Activated T-cell treated with anti-CD3 and anti-CD28 coated beads, Interleukin-2, amount 50 U/mL, for 72 hours (primary cell): ENCODE results near the gene ZNF532. TPM values are rescaled to one million over a fixed set of nuclear protein-coding genes. Genes with fewer than 3 reads are reported as not detected.
"Not testable (repeated sequence)": the region's sequence is repeated elsewhere in the genome, so short reads cannot be mapped to it uniquely, and the experiment has no call there.

Experiments used
- ATAC-seq, 2 donors: fragments of 150-1000 bp; cut with Tn5 transposase; replicated peaks in 1 of 2; 2 replicates each; pipeline ENCODE4 v1.10.0; 2021; ENCODE audit warnings: moderate library complexity in 2 of 2, mild to moderate bottlenecking in 1 of 2
- DNase-seq, 2 donors: peaks; one replicate each; pipeline ENCODE4 v3.0.0; 2021 to 2022; ENCODE audit warnings: mixed read lengths in 1 of 2
- H3K27ac Mint-ChIP-seq: one replicate; pipeline ENCODE4 v1.8.0; 2022; ENCODE audit warnings: mild to moderate bottlenecking, moderate library complexity, mixed read lengths
- H3K27me3 Mint-ChIP-seq: one replicate; pipeline ENCODE4 v1.8.0; 2022; ENCODE audit warnings: low read depth, mixed read lengths
- H3K36me3 Mint-ChIP-seq, 2 donors: one replicate each; pipeline ENCODE4 v1.8.0; 2022; ENCODE audit warnings: mixed read lengths in 2 of 2, mild to moderate bottlenecking in 1 of 2; ENCODE audit not compliant: insufficient read depth in 2 of 2
- H3K4me1 Mint-ChIP-seq: one replicate; pipeline ENCODE4 v1.8.0; 2022; ENCODE audit warnings: low read depth, mixed read lengths
- H3K4me3 Mint-ChIP-seq, 2 donors: one replicate each; pipeline ENCODE4 v1.8.0; 2022; ENCODE audit warnings: mild to moderate bottlenecking in 2 of 2, mixed read lengths in 2 of 2, moderate library complexity in 2 of 2
- H3K9me3 Mint-ChIP-seq, 2 donors: one replicate each; pipeline ENCODE4 v1.8.0; 2022; ENCODE audit warnings: mixed read lengths in 2 of 2
- total RNA-seq, 2 donors: library from RNA; stranded (reverse); gene quantifications; one replicate each; pipeline ENCODE4 v1.2.3, GENCODE V29; 2022

The ZNF532 gene
- total RNA-seq, 2 donors from 2014 or later = 10.2 to 14.5 TPM

DNA sequence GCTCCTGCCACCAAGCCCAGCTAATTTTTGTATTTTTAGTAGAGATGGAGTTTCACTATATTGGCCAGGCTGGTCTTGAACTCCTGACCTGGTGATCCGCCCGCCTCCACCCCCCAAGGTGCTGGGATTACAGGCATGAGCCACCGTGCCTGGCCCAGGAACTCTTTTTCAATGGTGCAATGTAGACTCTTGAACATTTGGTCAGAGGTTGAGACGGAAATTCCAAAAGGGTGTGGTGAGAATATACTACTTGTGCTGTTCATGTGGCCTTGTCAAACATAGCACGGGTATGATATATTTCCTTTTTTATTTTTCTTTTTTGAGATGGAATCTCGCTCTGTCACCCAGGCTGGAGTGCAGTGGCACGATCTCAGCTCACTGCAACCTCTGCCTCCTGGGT, 9.2 kb upstream of the ZNF532 start:
- H3K36me3 Mint-ChIP-seq, DNase-seq, H3K4me3 Mint-ChIP-seq, ATAC-seq, H3K9me3 Mint-ChIP-seq, H3K27ac Mint-ChIP-seq, H3K4me1 Mint-ChIP-seq: not testable (repeated sequence)
- H3K27me3 Mint-ChIP-seq = peaks cover 55% of the 10 kb centered on the region

DNA sequence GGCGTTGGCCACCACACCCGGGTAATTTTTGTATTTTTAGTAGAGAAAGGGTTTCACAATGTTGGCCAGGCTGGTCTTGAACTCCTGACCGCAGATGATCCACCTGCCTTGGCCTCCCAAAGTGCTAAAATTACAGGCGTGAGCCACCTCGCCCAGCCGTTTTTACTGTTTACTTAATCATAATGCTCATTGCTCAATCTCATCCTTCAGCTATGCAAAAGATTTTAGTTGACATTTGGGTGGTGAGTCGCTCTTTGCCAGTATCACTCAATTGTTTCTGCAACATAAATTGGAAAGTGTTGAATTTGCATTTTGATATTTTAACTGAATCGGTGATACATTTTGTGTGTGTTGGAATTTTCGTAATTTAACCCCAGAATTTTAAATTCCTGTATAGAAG, 7.8 kb upstream of the ZNF532 start:
- Mint-ChIP-seq H3K4me1 (no peaks in the 10 kb centered on the region), H3K36me3 (no peaks in the 10 kb centered on the region), H3K4me3 (no peak overlapping the region), H3K9me3 (no peaks in the 10 kb centered on the region), H3K27ac (no peak overlapping the region), H3K27me3 (peaks cover 56% of the 10 kb centered on the region)
- no peak for ATAC-seq
- no peak for DNase-seq

DNA sequence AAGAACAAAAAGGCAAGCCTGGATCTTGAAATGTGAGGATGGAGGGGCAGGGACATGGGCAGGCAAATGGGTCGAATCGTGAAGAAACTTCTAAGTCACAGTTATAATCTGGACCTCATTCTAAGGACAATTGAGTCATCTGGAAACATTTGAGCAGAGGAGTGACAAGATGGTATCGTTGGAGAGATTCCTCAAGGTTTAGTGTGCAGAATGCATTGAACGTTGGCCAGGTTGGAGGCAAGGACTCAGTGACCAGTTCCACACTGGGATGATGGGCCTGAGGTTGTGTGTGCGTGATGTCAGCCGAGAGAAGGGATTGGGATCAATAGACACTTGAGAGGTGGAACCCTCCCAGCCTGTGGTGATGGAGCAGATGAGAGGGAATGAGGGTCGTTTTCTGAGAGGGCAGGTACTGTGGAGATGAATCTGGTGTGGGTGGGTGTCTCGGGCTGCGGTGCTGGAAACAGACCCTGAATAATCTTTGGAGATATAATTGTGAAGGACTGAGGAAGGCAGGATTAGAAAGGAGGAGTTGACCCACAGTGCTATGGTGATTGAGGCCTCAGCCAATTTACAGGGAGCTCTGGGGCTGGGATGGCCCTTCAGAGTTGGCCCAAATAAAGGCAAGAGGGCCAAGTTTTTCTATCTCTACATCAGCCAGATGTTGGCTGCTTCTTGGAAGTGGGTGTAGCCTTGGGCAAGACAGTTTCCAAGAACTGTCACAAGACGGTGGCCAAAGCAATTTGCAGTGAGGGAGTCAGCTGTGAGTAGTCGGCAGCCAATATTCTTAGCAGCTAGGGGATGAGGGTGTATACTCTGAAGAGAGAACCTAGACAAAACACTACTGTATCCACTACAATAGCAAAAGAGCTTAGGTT, 5.8 kb upstream of the ZNF532 start:
- no peak for DNase-seq
- Mint-ChIP-seq H3K4me1 (peaks cover 4% of the 10 kb centered on the region), H3K27ac (no peak overlapping the region), H3K9me3 (no peaks in the 10 kb centered on the region), H3K27me3 (peaks cover 54% of the 10 kb centered on the region), H3K36me3 (no peaks in the 10 kb centered on the region), H3K4me3 (no peak overlapping the region)
- no peak for ATAC-seq

DNA sequence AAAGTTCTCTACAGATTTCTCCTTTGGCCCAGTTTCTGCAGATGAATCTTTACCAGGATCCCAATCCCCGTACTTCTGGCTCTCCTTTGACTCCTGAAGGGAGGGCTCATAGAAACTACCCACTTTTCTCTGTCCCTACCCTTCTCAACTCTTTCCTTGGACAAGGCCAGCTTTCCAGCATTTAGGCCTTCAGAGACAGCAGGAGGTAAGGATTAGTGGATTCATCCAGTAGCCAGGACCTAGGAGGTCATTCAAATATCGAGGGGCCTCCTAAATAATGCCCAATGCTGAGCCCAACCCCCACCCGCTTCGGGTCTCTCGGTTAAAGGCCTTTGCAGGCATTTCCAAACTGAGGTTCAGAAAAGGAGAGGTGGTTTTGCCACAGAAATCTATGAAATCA, 4.8 kb upstream of the ZNF532 start:
- peaks cover 10% of the 10 kb centered on the region for H3K4me1 Mint-ChIP-seq
- DNase-seq = no peak
- H3K27ac Mint-ChIP-seq = no peak overlapping the region
- no peak overlapping the region for H3K4me3 Mint-ChIP-seq
- H3K36me3 Mint-ChIP-seq = no peaks in the 10 kb centered on the region
- no peak for ATAC-seq
- H3K9me3 Mint-ChIP-seq = no peaks in the 10 kb centered on the region
- peaks cover 64% of the 10 kb centered on the region for H3K27me3 Mint-ChIP-seq

DNA sequence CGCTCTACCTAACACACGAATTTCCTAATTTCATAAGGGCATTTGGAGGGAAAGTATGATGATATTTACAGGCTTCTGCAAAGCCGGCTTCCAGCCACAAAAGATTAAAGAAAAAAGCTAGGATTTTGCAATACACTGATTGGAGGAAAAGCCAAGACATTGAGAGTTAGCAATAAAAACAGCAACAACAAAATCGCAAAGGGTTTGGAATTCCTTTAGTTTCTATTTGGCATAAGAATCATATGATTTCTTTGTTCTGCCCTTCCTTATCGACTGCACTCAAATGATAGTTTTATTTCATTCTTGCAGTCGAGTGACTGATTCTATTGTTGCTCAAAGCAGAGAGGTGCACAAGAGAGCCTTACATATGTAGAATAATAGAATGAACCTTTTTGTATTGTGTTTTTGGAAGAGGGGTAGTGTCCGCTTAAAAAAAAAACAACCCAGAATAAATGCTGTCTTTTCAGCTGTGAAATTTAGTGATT, 3.9 kb upstream of the ZNF532 start:
- no peaks in the 10 kb centered on the region for H3K9me3 Mint-ChIP-seq
- H3K4me1 Mint-ChIP-seq = peaks cover 10% of the 10 kb centered on the region
- H3K27ac Mint-ChIP-seq = no peak overlapping the region
- H3K36me3 Mint-ChIP-seq = no peaks in the 10 kb centered on the region
- ATAC-seq (no peak), DNase-seq (no peak)
- no peak overlapping the region for H3K4me3 Mint-ChIP-seq
- peaks cover 72% of the 10 kb centered on the region for H3K27me3 Mint-ChIP-seq

DNA sequence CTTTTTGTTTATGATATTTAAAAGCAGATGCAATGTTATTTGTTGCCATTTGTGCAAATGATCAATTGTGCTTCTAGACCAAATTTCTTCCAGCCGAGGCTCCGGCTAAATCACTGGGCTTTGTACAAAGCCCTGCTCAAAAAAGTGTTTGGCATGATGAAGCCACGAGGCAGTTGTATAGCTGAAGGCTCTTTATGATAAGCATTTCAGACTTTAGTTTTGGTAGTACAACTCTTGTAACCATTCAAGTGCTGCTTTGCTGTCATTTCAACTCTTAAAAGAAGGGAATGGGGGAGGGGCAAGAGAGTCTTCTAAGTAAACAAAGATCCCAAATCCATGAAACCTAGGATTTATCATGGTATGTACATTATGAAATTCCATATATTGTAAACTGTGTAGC, 3.3 kb upstream of the ZNF532 start:
- ATAC-seq = no peak
- DNase-seq = no peak
- H3K27me3 Mint-ChIP-seq = peaks cover 78% of the 10 kb centered on the region
- no peaks in the 10 kb centered on the region for H3K9me3 Mint-ChIP-seq
- no peak overlapping the region for H3K27ac Mint-ChIP-seq
- H3K4me3 Mint-ChIP-seq = peak overlapping the region in 1 of 2 donors; percentile 15
- H3K4me1 Mint-ChIP-seq = peaks cover 10% of the 10 kb centered on the region
- no peaks in the 10 kb centered on the region for H3K36me3 Mint-ChIP-seq

DNA sequence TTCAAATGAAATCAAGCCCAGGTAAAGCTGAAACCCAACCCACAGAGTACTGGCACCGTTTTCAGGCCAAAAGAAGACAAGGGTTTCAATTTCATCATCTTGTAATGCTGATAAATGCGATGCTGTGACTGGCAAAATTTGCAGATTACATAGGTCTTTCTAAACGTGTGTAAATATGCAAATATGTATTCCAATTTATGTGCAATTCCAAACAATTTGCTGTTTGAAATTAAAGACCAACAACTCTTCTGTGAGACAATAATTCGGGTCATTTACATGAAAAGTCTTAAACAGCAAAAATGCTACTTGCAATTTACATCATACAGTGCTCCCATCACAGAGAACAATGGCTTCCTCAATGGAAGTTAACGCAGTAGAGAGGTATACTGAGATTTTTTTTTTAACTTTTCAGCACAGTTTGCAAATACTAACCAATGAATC, 2.8 kb upstream of the ZNF532 start:
- H3K36me3 Mint-ChIP-seq = no peaks in the 10 kb centered on the region
- no peak for DNase-seq
- peak overlapping the region in 1 of 2 donors; percentile 15 for H3K4me3 Mint-ChIP-seq
- peaks cover 81% of the 10 kb centered on the region for H3K27me3 Mint-ChIP-seq
- no peaks in the 10 kb centered on the region for H3K9me3 Mint-ChIP-seq
- ATAC-seq = no peak
- no peak overlapping the region for H3K27ac Mint-ChIP-seq
- peaks cover 10% of the 10 kb centered on the region for H3K4me1 Mint-ChIP-seq

DNA sequence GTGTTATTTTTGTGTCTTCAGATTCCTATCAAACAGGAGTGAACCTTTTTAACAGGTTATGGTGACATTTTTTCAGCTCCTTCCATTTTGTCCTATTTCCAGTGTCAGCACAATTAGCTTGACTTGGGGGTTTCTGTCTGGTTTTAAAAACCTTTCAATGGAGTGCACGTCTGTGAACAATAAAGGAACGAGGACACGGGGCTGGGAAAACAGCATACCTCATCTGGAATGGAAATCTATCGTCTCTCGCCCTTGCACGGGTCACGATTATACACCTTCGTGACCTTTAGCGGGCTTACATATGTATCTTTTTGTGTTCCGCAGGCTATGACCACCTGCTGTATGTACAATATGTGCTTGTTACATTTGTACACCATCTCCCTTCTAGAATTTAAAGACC, 2.3 kb upstream of the ZNF532 start:
- Mint-ChIP-seq H3K27ac (peak overlapping the region; percentile 72), H3K4me1 (peaks cover 10% of the 10 kb centered on the region), H3K27me3 (peaks cover 77% of the 10 kb centered on the region), H3K4me3 (peak overlapping the region; percentile 75 to 82), H3K9me3 (no peaks in the 10 kb centered on the region), H3K36me3 (no peaks in the 10 kb centered on the region)
- ATAC-seq (no peak), DNase-seq (no peak)

DNA sequence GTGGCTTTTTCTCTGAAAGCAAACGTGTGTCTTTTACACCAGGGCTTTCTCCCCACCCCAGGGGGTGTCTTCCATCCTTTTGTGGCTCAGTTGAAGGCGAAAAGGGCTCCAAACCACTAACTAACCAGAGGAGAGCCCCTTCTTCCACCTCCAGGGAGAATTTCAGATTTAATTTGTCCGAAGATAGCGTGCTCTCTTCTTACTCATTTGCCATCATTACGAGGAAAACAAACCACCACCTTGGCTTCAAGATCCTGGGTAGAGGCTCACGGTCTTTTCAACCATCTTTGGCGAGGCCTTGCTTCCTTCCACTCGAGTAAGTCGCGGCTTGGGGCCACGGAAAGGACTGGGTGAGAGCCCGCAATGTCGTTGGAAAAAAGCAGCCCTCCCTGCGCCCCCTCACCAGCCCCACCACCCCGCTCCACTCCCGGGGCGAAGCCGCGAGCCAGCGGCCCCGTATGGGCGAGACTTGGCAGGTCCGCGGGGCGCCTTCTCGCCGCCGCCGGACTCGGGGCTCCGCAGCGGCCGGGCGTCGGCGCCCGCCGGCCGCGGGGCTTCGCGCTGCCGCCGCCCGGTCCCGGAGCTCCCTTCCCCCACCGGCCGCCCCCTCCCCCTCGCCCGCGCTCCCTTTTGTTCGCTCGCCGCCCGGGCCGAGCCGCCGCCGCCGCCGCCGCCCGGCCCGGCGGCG, 1.7 kb upstream of the ZNF532 start:
- Mint-ChIP-seq H3K4me3 (peak overlapping the region; percentile 75 to 82), H3K9me3 (no peaks in the 10 kb centered on the region), H3K36me3 (no peaks in the 10 kb centered on the region), H3K4me1 (peaks cover 10% of the 10 kb centered on the region), H3K27ac (peak overlapping the region; percentile 72), H3K27me3 (peaks cover 78% of the 10 kb centered on the region)
- ATAC-seq (peak; percentile 37 to 56), DNase-seq (peak; percentile 13 to 32)

DNA sequence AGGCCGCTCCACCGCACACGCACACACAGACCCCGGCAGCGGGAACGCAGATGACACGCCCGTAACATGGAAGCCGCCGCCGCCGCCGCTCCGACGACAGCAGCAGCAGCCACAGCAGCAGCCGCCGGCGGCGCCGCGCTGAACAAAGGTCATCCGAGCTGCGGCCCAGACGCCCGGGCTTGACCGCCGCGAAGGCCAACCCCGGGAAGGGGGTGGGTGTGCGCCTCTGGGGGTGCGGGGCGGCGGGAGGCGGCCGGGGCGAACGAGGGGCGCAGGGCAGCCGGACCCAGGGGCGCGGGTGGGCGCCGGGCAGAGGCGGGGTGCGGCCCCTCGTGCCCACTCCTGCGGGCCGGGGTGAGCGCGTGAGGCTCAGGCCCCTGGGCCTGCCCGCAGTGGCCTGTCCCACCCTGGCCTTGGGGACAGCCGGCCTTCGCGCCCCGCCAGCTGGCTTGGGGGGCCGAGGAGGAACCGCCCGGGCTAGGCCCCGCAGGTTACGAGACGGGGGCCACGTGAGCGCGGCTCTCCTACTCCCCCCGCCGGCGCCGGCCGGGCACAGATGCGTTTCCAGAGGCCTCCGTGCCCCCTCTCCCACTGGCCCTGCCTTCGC, 1.0 kb upstream of the ZNF532 start:
- H3K36me3 Mint-ChIP-seq = peaks cover 0 to 1% of the 10 kb centered on the region in 2 donors
- DNase-seq (peak; percentile 32 to 50), ATAC-seq (peak; percentile 70 to 78)
- H3K4me1 Mint-ChIP-seq = peaks cover 10% of the 10 kb centered on the region
- H3K4me3 Mint-ChIP-seq = peak overlapping the region; percentile 40 to 68
- H3K27ac Mint-ChIP-seq = no peak overlapping the region
- no peaks in the 10 kb centered on the region for H3K9me3 Mint-ChIP-seq
- H3K27me3 Mint-ChIP-seq = peaks cover 78% of the 10 kb centered on the region

DNA sequence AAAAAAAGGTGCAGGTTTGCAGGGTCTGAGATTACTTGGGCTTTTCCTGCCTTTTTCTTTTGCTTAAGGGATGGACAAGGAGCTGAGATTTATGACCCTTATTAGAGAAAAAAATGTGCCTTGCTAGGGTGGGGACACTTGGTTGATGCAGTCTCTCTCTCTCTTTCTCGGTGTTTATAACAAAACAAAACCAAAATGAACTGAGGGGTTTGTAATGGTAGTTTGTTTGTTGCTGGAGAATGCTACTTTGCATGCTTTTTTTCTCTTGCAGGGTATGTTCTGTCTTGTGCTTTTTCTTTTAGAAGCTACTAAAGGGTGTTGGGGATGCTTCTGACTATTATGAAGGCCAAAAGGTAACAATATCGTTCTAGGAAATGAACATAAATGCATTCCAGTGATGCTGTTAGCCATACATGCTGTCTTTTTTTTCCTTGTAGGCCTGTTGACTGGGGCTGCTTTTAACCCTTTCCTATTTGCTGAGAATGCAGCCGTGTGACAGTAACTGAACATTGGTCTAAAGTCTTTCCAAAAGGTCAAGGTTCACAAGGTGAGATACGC, 435 bp downstream of the ZNF532 start:
- peaks cover 0 to 1% of the 10 kb centered on the region in 2 donors for H3K36me3 Mint-ChIP-seq
- peak overlapping the region in 1 of 2 donors; percentile 65 for H3K4me3 Mint-ChIP-seq
- H3K27me3 Mint-ChIP-seq = peaks cover 82% of the 10 kb centered on the region
- H3K27ac Mint-ChIP-seq = no peak overlapping the region
- no peak for DNase-seq
- no peaks in the 10 kb centered on the region for H3K9me3 Mint-ChIP-seq
- no peak for ATAC-seq
- peaks cover 10% of the 10 kb centered on the region for H3K4me1 Mint-ChIP-seq

DNA sequence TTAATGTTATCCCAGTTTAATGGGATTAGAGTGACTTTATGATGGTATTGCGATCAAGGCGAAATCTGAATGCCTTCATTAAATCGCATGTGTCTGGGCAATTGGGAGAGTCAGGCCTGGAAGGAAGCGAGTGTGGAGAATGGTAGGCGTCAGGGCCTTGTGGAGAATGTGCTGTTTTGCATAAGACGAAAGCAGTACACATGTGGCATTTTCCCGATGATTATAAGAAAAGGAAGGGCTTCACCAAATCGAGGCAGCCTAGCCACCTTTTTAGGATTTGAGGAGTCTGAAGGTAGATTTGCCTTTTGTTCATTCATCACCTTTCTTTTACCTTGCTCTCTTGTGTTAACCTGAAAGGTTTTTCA, 1.0 kb downstream of the ZNF532 start:
- peaks cover 82% of the 10 kb centered on the region for H3K27me3 Mint-ChIP-seq
- no peaks in the 10 kb centered on the region for H3K9me3 Mint-ChIP-seq
- H3K36me3 Mint-ChIP-seq = peaks cover 0 to 1% of the 10 kb centered on the region in 2 donors
- peaks cover 10% of the 10 kb centered on the region for H3K4me1 Mint-ChIP-seq
- H3K27ac Mint-ChIP-seq = no peak overlapping the region
- H3K4me3 Mint-ChIP-seq = no peak overlapping the region
- DNase-seq = no peak
- no peak for ATAC-seq
